H1 (cell line): Measurements from ENCODE around the gene ACP6. TPM values are rescaled to one million over a fixed set of nuclear protein-coding genes. Genes with fewer than 3 reads are reported as not detected.
"Not testable (repeated sequence)": the region's sequence is repeated elsewhere in the genome, so short reads cannot be mapped to it uniquely, and the experiment has no call there.

Experiments
- CTCF ChIA-PET: fragments of 300-600 bp; sonication (Branson Sonifier 250); formaldehyde crosslinking; loops from one replicate; lab custom pipeline; 2021; ENCODE audit not compliant: partially characterized antibody; lab: Charles Lee
- POLR2A ChIA-PET: fragments of 300-600 bp; sonication (Branson Sonifier 250); formaldehyde crosslinking; loops from one replicate; lab custom pipeline; 2021; ENCODE audit warnings: inconsistent platforms; ENCODE audit not compliant: partially characterized antibody; lab: Charles Lee
- DNase-seq, 2 experiments: peaks; one replicate each; pipeline versions ENCODE4 v3.0.0 to v3.0.0-alpha.2; 2010 to 2022; ENCODE audit warnings: low spot score in 2 of 2, low read depth in 1 of 2, mixed read lengths in 1 of 2
- FAIRE-seq: peaks from 2 replicates; lab custom pipeline; 2011; peaks lifted over from hg19 to GRCh38; lab: Jason Lieb, UNC
- H2AFZ ChIP-seq: 2 replicates; pipeline ENCODE4 v1.8.1; 2012; ENCODE audit warnings: low read length, inconsistent platforms
- H2AK5ac ChIP-seq: 2 replicates; pipeline ENCODE4 v1.6.1; 2013; ENCODE audit warnings: low read depth, low read length
- H2BK120ac ChIP-seq: replicated peaks from 2 replicates; pipeline ENCODE3; 2013; ENCODE audit warnings: low read depth, low read length, inconsistent platforms
- H2BK12ac ChIP-seq: 2 replicates; pipeline ENCODE4 v1.6.1; 2013; ENCODE audit warnings: low read depth, low read length
- H2BK15ac ChIP-seq: 2 replicates; pipeline ENCODE4 v1.6.1; 2013; ENCODE audit warnings: low read length
- H2BK20ac ChIP-seq: 2 replicates; pipeline ENCODE4 v1.6.1; 2013; ENCODE audit warnings: low read length
- H2BK5ac ChIP-seq: 2 replicates; pipeline ENCODE4 v1.6.1; 2013; ENCODE audit warnings: low read depth, low read length
- H3K14ac ChIP-seq: 2 replicates; pipeline ENCODE4 v1.6.1; 2013; ENCODE audit warnings: inconsistent platforms; ENCODE audit not compliant: insufficient read length
- H3K18ac ChIP-seq: 2 replicates; pipeline ENCODE4 v1.6.1; 2013; ENCODE audit warnings: low read length; ENCODE audit errors: extremely low read depth
- H3K23ac ChIP-seq: 2 replicates; pipeline ENCODE4 v1.6.1; 2013; ENCODE audit warnings: inconsistent platforms; ENCODE audit not compliant: insufficient read length
- H3K23me2 ChIP-seq: 2 replicates; pipeline ENCODE4 v1.6.1; 2013; ENCODE audit warnings: low read depth, low read length
- H3K27ac ChIP-seq: 2 replicates; pipeline ENCODE4 v1.6.1; 2011; ENCODE audit warnings: low read depth, low read length, inconsistent platforms
- H3K27me3 ChIP-seq, 4 experiments: replicated peaks in 1 of 4; 1 replicate in 1 of 4; 2 replicates in 3 of 4; pipeline versions ENCODE4 v1.6.1 to v1.8.1; 2011 to 2013; ENCODE audit warnings: low read length in 3 of 4, mild to moderate bottlenecking in 3 of 4, inconsistent platforms in 2 of 4, mixed read lengths in 2 of 4, moderate library complexity in 1 of 4; ENCODE audit not compliant: control insufficient read depth in 3 of 4, insufficient read depth in 3 of 4; ENCODE audit errors: extremely low read depth in 1 of 4
- H3K36me3 ChIP-seq, 4 experiments: 2 replicates each; pipeline versions ENCODE4 v1.6.1 to v1.8.1; 2011 to 2013; ENCODE audit warnings: mild to moderate bottlenecking in 4 of 4, low read length in 3 of 4, moderate library complexity in 2 of 4, control low read depth in 1 of 4, inconsistent platforms in 1 of 4; ENCODE audit not compliant: insufficient read depth in 4 of 4, control insufficient read depth in 2 of 4
- H3K4ac ChIP-seq: replicated peaks from 2 replicates; pipeline ENCODE3; 2013; ENCODE audit warnings: low read length, low read depth, mixed read lengths, inconsistent platforms; ENCODE audit not compliant: insufficient read length
- H3K4me1 ChIP-seq, 4 experiments: replicated peaks in 1 of 4; 1 replicate in 1 of 4; 2 replicates in 3 of 4; pipeline versions ENCODE4 v1.6.1 to v1.8.1; 2011 to 2013; ENCODE audit warnings: low read length in 3 of 4, inconsistent platforms in 2 of 4, mixed read lengths in 1 of 4; ENCODE audit not compliant: insufficient read depth in 4 of 4, control insufficient read depth in 3 of 4
- H3K4me2 ChIP-seq, 2 experiments: 2 replicates each; pipeline versions ENCODE4 v1.6.1 to v1.8.1; 2011 to 2013; ENCODE audit warnings: low read depth in 2 of 2, low read length in 2 of 2, control low read depth in 1 of 2, inconsistent platforms in 1 of 2, mild to moderate bottlenecking in 1 of 2; ENCODE audit not compliant: insufficient read depth in 1 of 2
- H3K4me3 ChIP-seq, 4 experiments: fragments of 200-600, 300-600 bp in 1 of 4; sonication (generic), shearing (Covaris generic), sonication (Bioruptor Twin) in 1 of 4; 2 replicates each; pipeline versions ENCODE4 v1.5.1 to v1.8.1; 2011 to 2016; ENCODE audit warnings: low read length in 4 of 4, low read depth in 3 of 4, control low read depth in 2 of 4, inconsistent platforms in 2 of 4, mild to moderate bottlenecking in 2 of 4, mixed read lengths in 1 of 4, moderate library complexity in 1 of 4; ENCODE audit not compliant: insufficient read depth in 2 of 4; ENCODE audit errors: extremely low read depth in 1 of 4
- H3K56ac ChIP-seq: replicated peaks from 2 replicates; pipeline ENCODE3; 2013; ENCODE audit warnings: low read depth, mild to moderate bottlenecking, mixed read lengths, low read length, inconsistent platforms; ENCODE audit not compliant: insufficient read length
- H3K79me1 ChIP-seq: 2 replicates; pipeline ENCODE4 v1.6.1; 2013; ENCODE audit warnings: low read depth, low read length, control low read depth
- H3K79me2 ChIP-seq, 2 experiments: 2 replicates each; pipeline versions ENCODE4 v1.6.1 to v1.8.1; 2012 to 2013; ENCODE audit warnings: low read length in 2 of 2, mild to moderate bottlenecking in 2 of 2, inconsistent platforms in 1 of 2; ENCODE audit not compliant: insufficient read depth in 2 of 2, control insufficient read depth in 1 of 2
- H3K9ac ChIP-seq, 4 experiments: replicated peaks in 1 of 4; 1 replicate in 1 of 4; 2 replicates in 3 of 4; pipeline versions ENCODE4 v1.6.1 to v1.8.1; 2011 to 2013; ENCODE audit warnings: low read depth in 3 of 4, low read length in 3 of 4, control low read depth in 2 of 4, mild to moderate bottlenecking in 2 of 4, moderate library complexity in 2 of 4, inconsistent platforms in 1 of 4; ENCODE audit errors: extremely low read depth in 1 of 4
- H3K9me3 ChIP-seq, 2 experiments: 2 replicates each; pipeline versions ENCODE4 v1.6.1 to v1.8.1; 2012 to 2013; ENCODE audit warnings: mild to moderate bottlenecking in 2 of 2, moderate library complexity in 2 of 2, control low read depth in 1 of 2, inconsistent platforms in 1 of 2, low read depth in 1 of 2, low read length in 1 of 2, mixed read lengths in 1 of 2; ENCODE audit not compliant: insufficient read depth in 2 of 2
- H4K20me1 ChIP-seq, 2 experiments: replicated peaks in 1 of 2; 2 replicates each; pipeline versions ENCODE3 to v1.8.1; 2011 to 2013; ENCODE audit warnings: inconsistent platforms in 2 of 2, low read length in 2 of 2, mild to moderate bottlenecking in 1 of 2; ENCODE audit not compliant: insufficient read depth in 2 of 2, control insufficient read depth in 1 of 2
- H4K5ac ChIP-seq: 2 replicates; pipeline ENCODE4 v1.6.1; 2013; ENCODE audit warnings: low read length, low read depth, mixed read lengths, inconsistent platforms; ENCODE audit not compliant: insufficient read length
- H4K8ac ChIP-seq: 2 replicates; pipeline ENCODE4 v1.8.0; 2013; ENCODE audit warnings: mild to moderate bottlenecking, moderate library complexity, low read length, inconsistent platforms; ENCODE audit not compliant: insufficient read depth; ENCODE audit errors: extremely low read depth
- H4K91ac ChIP-seq: replicated peaks from 2 replicates; pipeline ENCODE3; 2013; ENCODE audit warnings: low read length, mixed read lengths, inconsistent platforms; ENCODE audit not compliant: insufficient read length
- CHD1 ChIP-seq: IDR thresholded peaks from 2 replicates; pipeline ENCODE4 v1.6.1; 2012; ENCODE audit warnings: low read depth, low read length, improper control_type of control experiment
- SP4 ChIP-seq: IDR thresholded peaks from 2 replicates; pipeline ENCODE4 v1.6.1; 2012; ENCODE audit warnings: low read length, inconsistent platforms
- WGBS, 2 experiments: shearing (Covaris generic) in 1 of 2; methylation state at CpG; one replicate each; pipeline versions ENCODE4 v1.1.6 to v1.1.7; 2013 to 2015; ENCODE audit warnings: low lambda C conversion rate in 2 of 2, mixed read lengths in 2 of 2, inconsistent platforms in 1 of 2, low coverage in 1 of 2, missing lambda C conversion rate in 1 of 2; ENCODE audit not compliant: insufficient replicate concordance in 2 of 2, insufficient coverage in 1 of 2, insufficient read length in 1 of 2; ENCODE audit errors: extremely low coverage in 1 of 2, missing lambda C conversion rate in 1 of 2; 5-methylcytosine and 5-hydroxymethylcytosine counted together
- polyA plus RNA-seq, 7 experiments: library from polyadenylated mRNA; depleted of rRNA in 3 of 7; stranded (reverse) in 5 of 7; unstranded in 2 of 7; fragments of >200 nt in 5 of 7; fragments of 200-250 nt in 2 of 7; gene quantifications; 1 replicate in 5 of 7; 2 replicates in 1 of 7; 4 replicates in 1 of 7; pipeline versions ENCODE4 v1.2.1 to v1.2.3, GENCODE V29; 2011 to 2013; ENCODE audit warnings: missing spikeins in 2 of 7, mixed read lengths in 2 of 7
- total RNA-seq: library from RNA; stranded (reverse); fragmentation: NEBNext Ultra II Directional; extraction: Animal tissue kit (Norgen Biotek cat#: 25700); gene quantifications from 2 replicates; pipeline ENCODE4 v1.2.1, GENCODE V29; 2021

The ACP6 gene
- total and polyA plus RNA-seq, 2 of the 8 experiments (the other 6 are each of a cell fraction or from before 2014, with no cell fraction given): 11.4 to 17.7 TPM

DNA sequence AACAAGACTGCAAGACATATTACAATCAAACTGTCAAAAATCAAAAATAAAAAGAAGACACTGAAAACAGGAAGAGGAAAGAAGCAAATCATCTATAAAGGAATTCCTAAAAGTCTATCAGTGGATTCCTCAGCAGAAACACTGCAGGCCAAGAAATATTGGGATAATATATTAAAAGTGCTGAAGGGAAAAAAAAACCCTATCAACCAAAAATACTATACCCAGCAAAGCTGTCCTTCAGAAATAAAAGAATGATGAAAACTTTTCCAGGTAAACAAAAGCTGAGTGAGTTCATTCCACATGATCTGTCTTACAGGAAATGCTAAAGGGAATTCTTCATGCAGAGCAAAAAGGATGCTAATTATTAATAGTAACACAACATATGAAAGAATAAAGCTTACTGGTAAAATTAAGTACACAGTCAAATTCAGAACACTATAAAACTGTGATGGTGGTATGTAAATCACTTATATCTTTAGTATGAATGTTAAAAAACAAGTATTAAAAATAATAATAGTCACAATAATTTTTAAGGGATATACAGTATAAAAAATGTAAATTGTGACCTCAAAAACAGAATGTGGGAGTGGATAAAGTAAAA lies 12.9 kb upstream of the ACP6 start (continued):
- TF ChIP-seq CHD1 (no peak), SP4 (no peak)

DNA sequence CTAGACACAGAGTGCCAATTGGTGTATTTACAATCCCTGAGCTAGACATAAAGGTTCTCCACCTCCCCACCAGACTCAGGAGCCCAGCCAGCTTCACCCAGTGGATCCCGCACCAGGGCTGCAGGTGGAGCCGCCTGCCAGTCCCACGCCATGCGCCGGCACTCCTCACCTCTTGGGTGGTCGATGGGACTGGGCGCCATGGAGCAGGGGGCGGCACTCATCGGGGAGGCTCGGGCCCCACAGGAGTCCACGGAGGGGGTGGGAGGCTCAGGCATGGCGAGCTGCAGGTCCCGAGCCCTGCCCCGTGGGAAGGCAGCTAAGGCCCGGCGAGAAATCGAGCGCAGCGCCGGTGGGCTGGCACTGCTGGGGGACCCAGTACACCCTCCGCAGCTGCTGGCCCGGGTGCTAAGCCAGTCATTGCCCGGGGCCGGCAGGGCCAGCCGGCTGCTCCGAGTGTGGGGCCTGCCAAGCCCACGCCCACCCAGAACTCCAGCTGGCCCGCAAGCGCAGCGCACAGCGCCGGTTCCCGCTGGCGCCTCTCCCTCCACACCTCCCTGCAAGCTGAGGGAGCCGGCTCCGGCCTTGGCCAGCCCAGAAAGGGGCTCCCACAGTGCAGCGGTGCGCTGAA lies 10.4 kb upstream of the ACP6 start:
- H4K8ac ChIP-seq, H2AK5ac ChIP-seq, H2AFZ ChIP-seq, H3K14ac ChIP-seq, POLR2A ChIA-PET, H2BK12ac ChIP-seq, H2BK5ac ChIP-seq, H3K23ac ChIP-seq, H3K18ac ChIP-seq, H3K79me1 ChIP-seq, H3K4ac ChIP-seq, H3K4me2 ChIP-seq, H3K23me2 ChIP-seq, FAIRE-seq, H3K4me3 ChIP-seq, H4K20me1 ChIP-seq, H2BK20ac ChIP-seq, H3K27me3 ChIP-seq, H3K4me1 ChIP-seq, DNase-seq, H3K56ac ChIP-seq, H2BK15ac ChIP-seq, H4K5ac ChIP-seq, H3K9ac ChIP-seq, H4K91ac ChIP-seq, H3K79me2 ChIP-seq, H2BK120ac ChIP-seq, H3K36me3 ChIP-seq, H3K27ac ChIP-seq: not testable (repeated sequence)
- peaks cover 7 to 13% of the 10 kb centered on the region in 2 experiments; a peak in 3 of 4 replicates for H3K9me3 ChIP-seq
- WGBS, 2 experiments: 95% methylated on average over 19 of the region's 38 CpGs; no CpG with 5 or more reads in 1 of the 2 experiments
- CTCF ChIA-PET: interaction anchor here (0.9 to 2.0 kb wide), 6 partner anchors 13 to 212 kb away, joined by 3 to 5 read pairs (median 3); no protein-coding TSS in a partner anchor
